Measurements from ENCODE around the gene RELCH. TPM values are rescaled to one million over a fixed set of nuclear protein-coding genes. Genes with fewer than 3 reads are reported as not detected.

RELCH gene
- total RNA-seq, 4 donors from 2014 or later, result 37.0 to 117 (median 68.7) TPM

GRCh38 chr18:62196079-62196478, 9.0 kb downstream of the RELCH start:
- in situ Hi-C loops (cut with MboI; ENCODE audit: low pct_ligation_motif_present in 1 of 4, low pct_unique_long_range_greater_than_20kb in 1 of 4, low sequenced_read_pairs in 3 of 4), result loop anchor here in 3 of 4 donors (25.0 kb wide), 3 partner anchors 341 to 516 kb away; partner anchors contain the start of gene PHLPP1 (in 1 of the 3)
- no peak for DNase-seq
- Histone ChIP-seq H3K27me3 (no peaks in the 10 kb centered on the region), H3K36me3 (no peaks in the 10 kb centered on the region), H3K27ac (no peak overlapping the region), H3K9me3 (no peaks in the 10 kb centered on the region), H3K4me1 (peaks cover 16 to 61% (median 28%) of the 10 kb centered on the region in 4 donors), H3K4me3 (no peak overlapping the region)
- intact Hi-C loops (cut with DNase I; ENCODE audit: low total_unique reads), result no loop called here
- WGBS, 2 donors (ENCODE audit: low coverage in 1 of 2), result 93 to 94% methylated on average over 3 to 7 of the region's 7 CpGs
- TF ChIP-seq EP300 (IDR thresholded peaks at IDR 0.05; ENCODE audit: low read depth) (no peak), POLR2AphosphoS5 (IDR thresholded peaks at IDR 0.05) (no peak), CTCF (IDR thresholded peaks at IDR 0.05) (no peak)

GRCh38 chr18:62196980-62197379, 9.9 kb downstream of the RELCH start:
- no peak for TF ChIP-seq POLR2A (IDR thresholded peaks at IDR 0.05)
- TF ChIP-seq POLR2AphosphoS5 (IDR thresholded peaks at IDR 0.05), result no peak
- Histone ChIP-seq H3K9me3 (no peaks in the 10 kb centered on the region), H3K27me3 (no peaks in the 10 kb centered on the region), H3K4me1 (peaks cover 16 to 69% (median 33%) of the 10 kb centered on the region in 4 donors), H3K36me3 (no peaks in the 10 kb centered on the region), H3K27ac (peak overlapping the region in 3 of 4 donors; percentile 4 to 48 (median 30)), H3K4me3 (no peak overlapping the region)
- intact Hi-C loops (cut with DNase I; ENCODE audit: low total_unique reads) (no loop called here), in situ Hi-C loops (cut with MboI; ENCODE audit: low pct_ligation_motif_present in 1 of 4, low pct_unique_long_range_greater_than_20kb in 1 of 4, low sequenced_read_pairs in 3 of 4) (loop anchor here in 3 of 4 donors (25.0 kb wide), 3 partner anchors 340 to 515 kb away; partner anchors contain the start of gene PHLPP1 (in 1 of the 3))
- no peak for DNase-seq

DNA sequence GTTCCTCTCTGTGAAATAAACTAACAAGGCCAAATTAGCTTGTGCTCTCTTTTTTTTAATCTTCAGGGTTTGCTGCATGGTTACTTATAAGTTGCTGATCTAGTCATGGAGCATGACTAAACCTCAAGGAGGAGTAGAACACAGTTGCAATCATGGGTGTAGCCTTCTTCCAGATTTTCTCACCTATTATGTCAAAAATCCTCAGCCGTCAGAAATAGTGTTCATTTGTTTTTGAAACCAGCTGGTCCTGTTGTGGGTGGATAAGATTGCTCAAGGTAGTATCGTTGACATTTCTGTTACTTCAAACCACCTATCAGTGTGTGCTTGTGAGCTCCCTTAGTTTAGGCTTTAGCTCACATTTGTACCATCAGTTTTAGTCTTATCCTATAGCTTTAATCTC, 11.2 kb downstream of the RELCH start:
- no peak for DNase-seq
- no peak overlapping the region for H3K4me3 ChIP-seq
- H3K4me1 ChIP-seq, result peaks cover 18 to 75% (median 37%) of the 10 kb centered on the region in 4 donors
- in situ Hi-C loops (cut with MboI; ENCODE audit: low pct_ligation_motif_present in 1 of 4, low pct_unique_long_range_greater_than_20kb in 1 of 4, low sequenced_read_pairs in 3 of 4), result loop anchor here in 3 of 4 donors (25.0 kb wide), 3 partner anchors 339 to 514 kb away; partner anchors contain the start of gene PHLPP1 (in 1 of the 3)
- no peaks in the 10 kb centered on the region for H3K9me3 ChIP-seq
- no peak overlapping the region for H3K27ac ChIP-seq
- WGBS, 2 donors (ENCODE audit: low coverage in 1 of 2), result 52 to 53% methylated on average over 2 of the region's 2 CpGs
- H3K27me3 ChIP-seq, result no peaks in the 10 kb centered on the region
- intact Hi-C loops (cut with DNase I; ENCODE audit: low total_unique reads), result no loop called here
- TF ChIP-seq POLR2A (IDR thresholded peaks at IDR 0.05) (no peak), POLR2AphosphoS5 (IDR thresholded peaks at IDR 0.05) (no peak), EP300 (IDR thresholded peaks at IDR 0.05; ENCODE audit: low read depth) (no peak), CTCF (IDR thresholded peaks at IDR 0.05) (no peak)
- no peaks in the 10 kb centered on the region for H3K36me3 ChIP-seq

DNA sequence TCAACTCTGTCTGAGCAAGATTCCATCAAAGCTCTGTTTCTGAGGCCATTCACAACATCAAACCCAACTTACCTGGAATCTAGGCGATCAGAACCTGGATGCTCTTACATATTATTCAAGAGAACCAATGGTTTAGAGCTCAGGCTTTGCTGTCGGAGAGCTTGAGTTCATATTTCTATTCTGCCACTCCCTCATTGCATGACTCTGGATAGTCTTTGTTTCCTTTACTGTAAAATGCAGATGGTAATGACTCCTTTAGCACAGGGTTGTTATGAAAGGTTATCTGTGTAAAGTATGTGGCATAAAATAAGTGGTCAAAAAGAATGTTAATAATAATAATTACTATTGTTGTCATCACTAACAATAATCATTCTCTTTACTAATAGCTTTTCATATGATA, 12.6 kb downstream of the RELCH start:
- Histone ChIP-seq H3K9me3 (no peaks in the 10 kb centered on the region), H3K27me3 (no peaks in the 10 kb centered on the region), H3K36me3 (no peaks in the 10 kb centered on the region), H3K4me1 (peaks cover 18 to 65% (median 37%) of the 10 kb centered on the region in 4 donors), H3K4me3 (no peak overlapping the region), H3K27ac (peak overlapping the region; percentile 36 to 62 (median 50))
- intact Hi-C loops (cut with DNase I; ENCODE audit: low total_unique reads) (no loop called here), in situ Hi-C loops (cut with MboI; ENCODE audit: low pct_ligation_motif_present in 1 of 4, low pct_unique_long_range_greater_than_20kb in 1 of 4, low sequenced_read_pairs in 3 of 4) (loop anchor here in 3 of 4 donors (25.0 kb wide), 3 partner anchors 338 to 513 kb away; partner anchors contain the start of gene PHLPP1 (in 1 of the 3))
- 70 to 80% methylated on average over 2 of the region's 2 CpGs for WGBS, 2 donors (ENCODE audit: low coverage in 1 of 2)
- TF ChIP-seq POLR2A (IDR thresholded peaks at IDR 0.05), result no peak
- TF ChIP-seq CTCF (IDR thresholded peaks at IDR 0.05), result no peak
- TF ChIP-seq EP300 (IDR thresholded peaks at IDR 0.05; ENCODE audit: low read depth), result no peak
- no peak for DNase-seq
